Nephron progenitor cell (in vitro differentiated cells): ENCODE measurements around the gene GJA4.
"Not testable (repeated sequence)": the region's sequence is repeated elsewhere in the genome, so short reads cannot be mapped to it uniquely, and the experiment has no call there.

Experiments used
- DNase-seq: peaks from one replicate; pipeline ENCODE4 v3.0.0; 2021
- H3K27ac Mint-ChIP-seq: 2 replicates; pipeline ENCODE4 v1.8.0; 2021; ENCODE audit warnings: mild to moderate bottlenecking, moderate library complexity, mixed read lengths
- H3K27me3 Mint-ChIP-seq: 2 replicates; pipeline ENCODE4 v1.8.0; 2021; ENCODE audit warnings: mild to moderate bottlenecking, low read depth, mixed read lengths; ENCODE audit not compliant: poor library complexity
- H3K36me3 Mint-ChIP-seq: 2 replicates; pipeline ENCODE4 v1.8.0; 2021; ENCODE audit warnings: low read depth, mixed read lengths
- H3K4me1 Mint-ChIP-seq: 2 replicates; pipeline ENCODE4 v1.8.0; 2021; ENCODE audit warnings: mixed read lengths
- H3K4me3 Mint-ChIP-seq: 2 replicates; pipeline ENCODE4 v1.8.0; 2021; ENCODE audit warnings: mild to moderate bottlenecking, moderate library complexity, mixed read lengths
- H3K9me3 Mint-ChIP-seq: 2 replicates; pipeline ENCODE4 v1.8.0; 2021; ENCODE audit warnings: mild to moderate bottlenecking, moderate library complexity, mixed read lengths
- CTCF ChIP-seq: fragments of 200-600 bp; sonication (generic); IDR thresholded peaks from 2 replicates; pipeline ENCODE4 v1.5.0; 2021; ENCODE audit warnings: antibody characterized with exemption

The GJA4 gene

GRCh38 chr1:34816332-34816731 is 23.5 kb downstream of the GJA4 start:
- no peak for DNase-seq
- no peak overlapping the region for H3K4me3 Mint-ChIP-seq
- no peak overlapping the region for H3K27ac Mint-ChIP-seq
- H3K9me3 Mint-ChIP-seq: no peaks in the 10 kb centered on the region
- no peak for TF ChIP-seq CTCF
- H3K27me3 Mint-ChIP-seq: peaks cover 20% of the 10 kb centered on the region
- H3K36me3 Mint-ChIP-seq: no peaks in the 10 kb centered on the region
- no peaks in the 10 kb centered on the region for H3K4me1 Mint-ChIP-seq

GRCh38 chr1:34816778-34817177 is 24.0 kb downstream of the GJA4 start:
- TF ChIP-seq CTCF: no peak
- no peak for DNase-seq
- peaks cover 17% of the 10 kb centered on the region for H3K27me3 Mint-ChIP-seq
- H3K4me1 Mint-ChIP-seq: no peaks in the 10 kb centered on the region
- no peaks in the 10 kb centered on the region for H3K9me3 Mint-ChIP-seq
- no peaks in the 10 kb centered on the region for H3K36me3 Mint-ChIP-seq
- no peak overlapping the region for H3K4me3 Mint-ChIP-seq
- H3K27ac Mint-ChIP-seq: no peak overlapping the region

- H3K4me3 Mint-ChIP-seq, DNase-seq, H3K27ac Mint-ChIP-seq, H3K4me1 Mint-ChIP-seq, H3K36me3 Mint-ChIP-seq, H3K9me3 Mint-ChIP-seq: not testable (repeated sequence)
- peaks cover 13% of the 10 kb centered on the region for H3K27me3 Mint-ChIP-seq
These were observed 26.1 kb downstream of the GJA4 start for GRCh38 chr1:34818862-34819261.

- Mint-ChIP-seq H3K27ac (no peak overlapping the region), H3K9me3 (no peaks in the 10 kb centered on the region), H3K27me3 (peaks cover 8% of the 10 kb centered on the region)
These were observed 29.4 kb downstream of the GJA4 start for GRCh38 chr1:34822202-34822601.

GRCh38 chr1:34824817-34825454 is 32.1 kb downstream of the GJA4 start:
- no peak for DNase-seq
- Mint-ChIP-seq H3K27me3 (peaks cover 11% of the 10 kb centered on the region), H3K9me3 (no peaks in the 10 kb centered on the region), H3K4me3 (no peak overlapping the region), H3K27ac (no peak overlapping the region), H3K36me3 (no peaks in the 10 kb centered on the region), H3K4me1 (peaks cover 12% of the 10 kb centered on the region)
- TF ChIP-seq CTCF: no peak

More at GRCh38 chr1:34822202-34822601, 29.4 kb downstream of the GJA4 start:
- TF ChIP-seq CTCF: no peak
- Mint-ChIP-seq H3K4me1 (peaks cover 10% of the 10 kb centered on the region), H3K36me3 (no peaks in the 10 kb centered on the region), H3K4me3 (no peak overlapping the region)
- DNase-seq: no peak

- H3K36me3 Mint-ChIP-seq: no peaks in the 10 kb centered on the region
- H3K27me3 Mint-ChIP-seq: peaks cover 11% of the 10 kb centered on the region
- H3K4me3 Mint-ChIP-seq: no peak overlapping the region
- no peak overlapping the region for H3K27ac Mint-ChIP-seq
- no peak for TF ChIP-seq CTCF
- no peaks in the 10 kb centered on the region for H3K9me3 Mint-ChIP-seq
- no peak for DNase-seq
- H3K4me1 Mint-ChIP-seq: peaks cover 12% of the 10 kb centered on the region
These were observed 32.8 kb downstream of the GJA4 start for GRCh38 chr1:34825455-34826091.
